Ascending aorta (tissue), 2 donors: ENCODE measurements around the gene ICE2. TPM values are rescaled to one million over a fixed set of nuclear protein-coding genes. Genes with fewer than 3 reads are reported as not detected.

ENCODE experiments used
- DNase-seq, 2 donors: peaks; one replicate each; pipeline ENCODE4 v3.0.0-alpha.2; 2019; ENCODE audit warnings: low spot score in 2 of 2
- H3K27ac ChIP-seq, 2 donors: fragments of 200-600 bp; sonication (generic); one replicate each; pipeline ENCODE4 v1.5.1; 2016 to 2017; ENCODE audit warnings: mild to moderate bottlenecking in 1 of 2
- H3K27me3 ChIP-seq: fragments of 200-600 bp; sonication (generic); one replicate; pipeline ENCODE4 v1.5.1; 2017
- H3K36me3 ChIP-seq, 2 donors: fragments of 200-600 bp; sonication (generic); one replicate each; pipeline ENCODE4 v1.5.1; 2016
- H3K4me1 ChIP-seq, 2 donors: fragments of 200-600 bp; sonication (generic); one replicate each; pipeline ENCODE4 v1.5.1; 2016 to 2017; ENCODE audit warnings: mild to moderate bottlenecking in 1 of 2
- H3K4me3 ChIP-seq, 2 donors: fragments of 200-600 bp; sonication (generic); one replicate each; pipeline ENCODE4 v1.5.1; 2016 to 2017; ENCODE audit warnings: mild to moderate bottlenecking in 1 of 2
- H3K9me3 ChIP-seq, 2 donors: fragments of 200-600 bp; sonication (generic); one replicate each; pipeline ENCODE4 v1.5.1; 2016
- CTCF ChIP-seq, 3 experiments: fragments of 200-600 bp in 2 of 3; fragments of 450-650 bp in 1 of 3; sonication (generic) in 2 of 3; IDR thresholded peaks; one replicate each; pipeline ENCODE4 v1.5.1; 2016 to 2019; ENCODE audit warnings: antibody characterized with exemption in 3 of 3, mild to moderate bottlenecking in 1 of 3, moderate library complexity in 1 of 3
- intact Hi-C: fragments of 100-400 bp; cut with DNase I; formaldehyde crosslinking; loops from one replicate; pipeline ENCODE4 v1.15.1; 2023
- total RNA-seq: library from RNA; depleted of rRNA; stranded (reverse); fragments of >200 nt; gene quantifications from one replicate; pipeline ENCODE4 v1.1.0, GENCODE V29; 2016

ICE2 gene
- total RNA-seq, 1 donor from 2014 or later, result 45.1 TPM

- H3K36me3 ChIP-seq, result no peaks in the 10 kb centered on the region
- H3K4me1 ChIP-seq, result peaks cover 13 to 88% of the 10 kb centered on the region in 2 donors
- no peaks in the 10 kb centered on the region for H3K27me3 ChIP-seq
- TF ChIP-seq CTCF (IDR thresholded peaks at IDR 0.05), result peak in 1 of 3 experiments; percentile 35
- H3K4me3 ChIP-seq, result peak overlapping the region; percentile 32 to 42
- DNase-seq, result peak; percentile 23 to 90
- H3K27ac ChIP-seq, result peak overlapping the region; percentile 98 to 99
- intact Hi-C loops, result loop anchor here (2.0 kb wide), 1 partner anchor 54 kb away; no protein-coding TSS in a partner anchor
- H3K9me3 ChIP-seq, result no peaks in the 10 kb centered on the region
Measured at GRCh38 chr15:60390871-60391501, 88.0 kb downstream of the ICE2 start.

- no peak for DNase-seq
- Histone ChIP-seq H3K4me3 (peak overlapping the region; percentile 32 to 42), H3K4me1 (peaks cover 13 to 89% of the 10 kb centered on the region in 2 donors)
Measured at GRCh38 chr15:60390231-60390630, 88.7 kb downstream of the ICE2 start.

GRCh38 chr15:60389261-60390077 lies 89.5 kb downstream of the ICE2 start:
- Histone ChIP-seq H3K4me1 (peaks cover 13 to 86% of the 10 kb centered on the region in 2 donors), H3K27ac (peak overlapping the region; percentile 46 to 99)

More at GRCh38 chr15:60390231-60390630, 88.7 kb downstream of the ICE2 start:
- Histone ChIP-seq H3K27me3 (no peaks in the 10 kb centered on the region), H3K36me3 (no peaks in the 10 kb centered on the region), H3K27ac (peak overlapping the region; percentile 98 to 99), H3K9me3 (no peaks in the 10 kb centered on the region)
- intact Hi-C loops, result loop anchor here (2.0 kb wide), 1 partner anchor 55 kb away; no protein-coding TSS in a partner anchor
- no peak for TF ChIP-seq CTCF (IDR thresholded peaks at IDR 0.05)

GRCh38 chr15:60387321-60387720 lies 91.6 kb downstream of the ICE2 start:
- H3K9me3 ChIP-seq, result no peaks in the 10 kb centered on the region
- intact Hi-C loops, result no loop called here
- no peak for TF ChIP-seq CTCF (IDR thresholded peaks at IDR 0.05)
- H3K4me1 ChIP-seq, result peaks cover 11 to 83% of the 10 kb centered on the region in 2 donors
- peak overlapping the region in 1 of 2 donors; percentile 47 for H3K27ac ChIP-seq
- H3K36me3 ChIP-seq, result peaks cover 10 to 16% of the 10 kb centered on the region in 2 donors
- DNase-seq, result no peak
- H3K27me3 ChIP-seq, result no peaks in the 10 kb centered on the region
- H3K4me3 ChIP-seq, result no peak overlapping the region

More at GRCh38 chr15:60389261-60390077, 89.5 kb downstream of the ICE2 start:
- Histone ChIP-seq H3K4me3 (peak overlapping the region; percentile 11 to 42), H3K36me3 (no peaks in the 10 kb centered on the region), H3K9me3 (no peaks in the 10 kb centered on the region), H3K27me3 (no peaks in the 10 kb centered on the region)
- TF ChIP-seq CTCF (IDR thresholded peaks at IDR 0.05), result no peak
- intact Hi-C loops, result loop anchor here (2.0 kb wide), 1 partner anchor 55 kb away; no protein-coding TSS in a partner anchor
- no peak for DNase-seq

- TF ChIP-seq CTCF (IDR thresholded peaks at IDR 0.05), result no peak
- Histone ChIP-seq H3K4me1 (peaks cover 10 to 82% of the 10 kb centered on the region in 2 donors), H3K9me3 (no peaks in the 10 kb centered on the region), H3K27me3 (no peaks in the 10 kb centered on the region), H3K4me3 (no peak overlapping the region), H3K36me3 (peaks cover 11 to 17% of the 10 kb centered on the region in 2 donors), H3K27ac (peak overlapping the region in 1 of 2 donors; percentile 47)
- no peak for DNase-seq
- intact Hi-C loops, result no loop called here
Measured at GRCh38 chr15:60386615-60387014, 92.3 kb downstream of the ICE2 start.
